H9 (cell line): Measurements from ENCODE around the gene DNHD1. TPM values are rescaled to one million over a fixed set of nuclear protein-coding genes. Genes with fewer than 3 reads are reported as not detected.

Source experiments
- DNase-seq: peaks from one replicate; pipeline ENCODE4 v3.0.0-alpha.2; 2017
- H2AFZ ChIP-seq: one replicate; pipeline ENCODE4 v1.6.1; 2013; ENCODE audit warnings: mild to moderate bottlenecking, low read length, control low read depth, moderate library complexity
- H2AK5ac ChIP-seq: 2 replicates; pipeline ENCODE4 v1.6.1; 2013; ENCODE audit warnings: low read length, control low read depth, mixed read lengths; ENCODE audit not compliant: insufficient read length
- H2BK120ac ChIP-seq: one replicate; pipeline ENCODE4 v1.6.1; 2013; ENCODE audit warnings: low read depth, mild to moderate bottlenecking, low read length, control low read depth, inconsistent platforms; ENCODE audit not compliant: poor library complexity, severe bottlenecking
- H2BK12ac ChIP-seq: 2 replicates; pipeline ENCODE4 v1.6.1; 2013; ENCODE audit warnings: low read length, control low read depth, mixed read lengths, low read depth; ENCODE audit not compliant: insufficient read length
- H2BK15ac ChIP-seq: 2 replicates; pipeline ENCODE4 v1.6.1; 2013; ENCODE audit warnings: low read depth, low read length, control low read depth
- H2BK20ac ChIP-seq: one replicate; pipeline ENCODE4 v1.6.1; 2013; ENCODE audit warnings: low read depth, mild to moderate bottlenecking, low read length, control low read depth, inconsistent platforms; ENCODE audit not compliant: poor library complexity, severe bottlenecking
- H2BK5ac ChIP-seq: 2 replicates; pipeline ENCODE4 v1.6.1; 2013; ENCODE audit warnings: low read length, control low read depth, mixed read lengths; ENCODE audit not compliant: insufficient read length
- H3K14ac ChIP-seq: 2 replicates; pipeline ENCODE4 v1.6.1; 2013; ENCODE audit warnings: low read length, control low read depth; ENCODE audit not compliant: insufficient read depth
- H3K18ac ChIP-seq: 2 replicates; pipeline ENCODE4 v1.6.1; 2013; ENCODE audit warnings: low read depth, mild to moderate bottlenecking, mixed read lengths, low read length, control low read depth; ENCODE audit not compliant: insufficient read length
- H3K23ac ChIP-seq: 2 replicates; pipeline ENCODE4 v1.6.1; 2013; ENCODE audit warnings: low read length, control low read depth, mixed read lengths, low read depth; ENCODE audit not compliant: insufficient read length
- H3K23me2 ChIP-seq: 2 replicates; pipeline ENCODE4 v1.6.1; 2013; ENCODE audit warnings: low read depth, mild to moderate bottlenecking, mixed read lengths, low read length, control low read depth; ENCODE audit not compliant: insufficient read length, poor library complexity, severe bottlenecking
- H3K27ac ChIP-seq: 2 replicates; pipeline ENCODE4 v1.5.1; 2013; ENCODE audit warnings: low read length, control low read depth, mixed read lengths, low read depth; ENCODE audit not compliant: insufficient read length
- H3K27me3 ChIP-seq: 2 replicates; pipeline ENCODE4 v1.6.1; 2013; ENCODE audit warnings: low read length, control low read depth, inconsistent platforms; ENCODE audit not compliant: insufficient read depth
- H3K4ac ChIP-seq: 2 replicates; pipeline ENCODE4 v1.6.1; 2013; ENCODE audit warnings: low read depth, mild to moderate bottlenecking, control low read depth, inconsistent platforms, low read length, moderate library complexity
- H3K4me1 ChIP-seq: 2 replicates; pipeline ENCODE4 v1.6.1; 2013; ENCODE audit warnings: low read length, control low read depth, inconsistent platforms; ENCODE audit not compliant: insufficient read depth
- H3K4me2 ChIP-seq: 2 replicates; pipeline ENCODE4 v1.6.1; 2013; ENCODE audit warnings: low read length, control low read depth, mixed read lengths; ENCODE audit not compliant: insufficient read length, insufficient read depth
- H3K56ac ChIP-seq: 2 replicates; pipeline ENCODE4 v1.6.1; 2013; ENCODE audit warnings: low read depth, mild to moderate bottlenecking, mixed read lengths, low read length, control low read depth; ENCODE audit not compliant: insufficient read length
- H3K79me1 ChIP-seq: 2 replicates; pipeline ENCODE4 v1.6.1; 2013; ENCODE audit warnings: low read depth, mild to moderate bottlenecking, moderate library complexity, low read length, control low read depth, inconsistent platforms; ENCODE audit not compliant: insufficient read depth, poor library complexity, severe bottlenecking
- H3K79me2 ChIP-seq: 2 replicates; pipeline ENCODE4 v1.6.1; 2013; ENCODE audit warnings: low read length, control low read depth, inconsistent platforms; ENCODE audit not compliant: insufficient read depth
- H3K9ac ChIP-seq: 2 replicates; pipeline ENCODE4 v1.6.1; 2013; ENCODE audit warnings: low read length, control low read depth, mixed read lengths; ENCODE audit not compliant: insufficient read length; ENCODE audit errors: extremely low read depth
- H3K9me3 ChIP-seq: one replicate; pipeline ENCODE4 v1.6.1; 2013; ENCODE audit warnings: low read depth, low read length, inconsistent platforms; ENCODE audit not compliant: control insufficient read depth
- H3T11ph ChIP-seq: one replicate; pipeline ENCODE4 v1.6.1; 2013; ENCODE audit warnings: mild to moderate bottlenecking, low read length, control low read depth, inconsistent platforms
- H4K20me1 ChIP-seq: one replicate; pipeline ENCODE4 v1.6.1; 2013; ENCODE audit not compliant: control insufficient read depth, insufficient read length, insufficient read depth
- H4K5ac ChIP-seq: 2 replicates; pipeline ENCODE4 v1.6.1; 2013; ENCODE audit warnings: low read depth, mild to moderate bottlenecking, mixed read lengths, low read length, control low read depth; ENCODE audit not compliant: insufficient read length
- H4K8ac ChIP-seq: replicated peaks from 2 replicates; pipeline ENCODE4 v1.6.1; 2013; ENCODE audit warnings: low read length, control low read depth, mixed read lengths, low read depth; ENCODE audit not compliant: insufficient read length
- H4K91ac ChIP-seq: 2 replicates; pipeline ENCODE4 v1.6.1; 2013; ENCODE audit warnings: low read depth, mild to moderate bottlenecking, moderate library complexity, mixed read lengths, low read length, control low read depth; ENCODE audit not compliant: insufficient read length
- H3K27ac Mint-ChIP-seq, 3 experiments: 2 replicates in 2 of 3; 3 replicates in 1 of 3; pipeline ENCODE4 v1.8.0; 2020 to 2021; ENCODE audit warnings: mixed read lengths in 3 of 3, mild to moderate bottlenecking in 1 of 3, moderate library complexity in 1 of 3
- H3K27me3 Mint-ChIP-seq: 2 replicates; pipeline ENCODE4 v1.8.0; 2021; ENCODE audit warnings: low read depth, mild to moderate bottlenecking, moderate library complexity, mixed read lengths
- H3K36me3 Mint-ChIP-seq, 3 experiments: 2 replicates in 2 of 3; 3 replicates in 1 of 3; pipeline ENCODE4 v1.8.0; 2020 to 2021; ENCODE audit warnings: low read depth in 3 of 3, mixed read lengths in 3 of 3; ENCODE audit not compliant: insufficient read depth in 1 of 3
- H3K4me1 Mint-ChIP-seq, 2 experiments: 2 replicates each; pipeline ENCODE4 v1.8.0; 2020; ENCODE audit warnings: mixed read lengths in 2 of 2
- H3K4me3 Mint-ChIP-seq, 2 experiments: 2 replicates in 1 of 2; 3 replicates in 1 of 2; pipeline ENCODE4 v1.8.0; 2020 to 2021; ENCODE audit warnings: mild to moderate bottlenecking in 2 of 2, mixed read lengths in 2 of 2, moderate library complexity in 1 of 2
- H3K9me3 Mint-ChIP-seq, 2 experiments: 2 replicates in 1 of 2; 3 replicates in 1 of 2; pipeline ENCODE4 v1.8.0; 2020; ENCODE audit warnings: mild to moderate bottlenecking in 2 of 2, mixed read lengths in 2 of 2, moderate library complexity in 1 of 2
- CTCF ChIP-seq: fragments of 200-600 bp; sonication (generic); conservative IDR thresholded peaks from 3 replicates; pipeline ENCODE4 v1.8.0; 2021; ENCODE audit warnings: antibody characterized with exemption, mild to moderate bottlenecking
- WGBS: extraction: QIAGEN DNeasy Blood & Tissue Kit; methylation state at CpG from one replicate; pipeline ENCODE4 v1.1.7; 2013; ENCODE audit warnings: missing lambda C conversion rate, low lambda C conversion rate, mixed read lengths; ENCODE audit not compliant: insufficient read length; ENCODE audit errors: extremely low coverage; 5-methylcytosine and 5-hydroxymethylcytosine counted together
- total RNA-seq: library from RNA; stranded (reverse); gene quantifications from 2 replicates; pipeline ENCODE4 v1.2.1, GENCODE V29; 2021

DNHD1 gene
- total RNA-seq, 1 experiment from 2014 or later, result 3.5 TPM

DNA sequence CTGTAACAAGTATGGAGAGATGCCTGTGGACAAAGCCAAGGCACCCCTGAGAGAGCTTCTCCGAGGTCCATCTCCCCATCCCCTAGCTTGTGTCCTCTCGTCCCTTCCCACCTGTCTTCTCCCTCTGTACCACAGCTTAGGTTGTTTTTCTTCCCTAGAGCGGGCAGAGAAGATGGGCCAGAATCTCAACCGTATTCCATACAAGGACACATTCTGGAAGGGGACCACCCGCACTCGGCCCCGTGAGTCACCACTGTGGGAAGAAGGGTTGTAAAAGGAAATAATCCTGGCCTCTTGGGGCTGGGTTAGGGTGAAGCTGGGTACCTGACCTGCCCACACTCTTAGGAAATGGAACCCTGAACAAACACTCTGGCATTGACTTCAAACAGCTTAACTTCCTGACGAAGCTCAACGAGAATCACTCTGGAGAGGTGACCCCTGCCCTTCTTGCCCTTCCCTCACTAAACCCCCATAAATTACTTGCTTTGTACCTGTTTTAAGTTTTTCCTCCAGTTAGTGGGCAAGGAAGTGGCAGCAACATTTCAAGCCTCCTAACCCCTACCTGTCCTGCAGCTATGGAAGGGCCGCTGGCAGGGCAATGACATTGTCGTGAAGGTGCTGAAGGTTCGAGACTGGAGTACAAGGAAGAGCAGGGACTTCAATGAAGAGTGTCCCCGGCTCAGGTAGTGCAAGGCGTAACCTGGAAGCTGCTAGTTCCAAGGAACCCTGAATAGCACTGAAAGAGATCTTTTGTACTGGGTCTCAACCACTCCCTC lies 111.8 kb downstream of the DNHD1 start:
- no peak overlapping the region for H3K56ac ChIP-seq
- H3K18ac ChIP-seq, result no peak overlapping the region
- no peak overlapping the region for H3K14ac ChIP-seq
- no peaks in the 10 kb centered on the region for H3K79me1 ChIP-seq
- H3K9me3 Mint-ChIP-seq, result no peaks in the 10 kb centered on the region
- no peak for TF ChIP-seq CTCF
- no peak overlapping the region for H2AFZ ChIP-seq
- H3T11ph ChIP-seq, result no peak overlapping the region
- no peaks in the 10 kb centered on the region for H3K9me3 ChIP-seq
- H2BK15ac ChIP-seq, result no peak overlapping the region
- H3K27me3 ChIP-seq, result no peaks in the 10 kb centered on the region
- peak overlapping the region in 2 of 3 experiments; percentile 22 to 65; a peak in 2 of 7 replicates for H3K27ac Mint-ChIP-seq
- no peak overlapping the region for H4K8ac ChIP-seq
- H3K4me2 ChIP-seq, result no peak overlapping the region
- WGBS, result no CpG with 5 or more reads among the region's 14 CpGs
- H2BK5ac ChIP-seq, result no peak overlapping the region
- H2BK20ac ChIP-seq, result no peak overlapping the region
- H3K4me1 ChIP-seq, result no peaks in the 10 kb centered on the region; the same call in 1 of the 2 replicates
- H3K27me3 Mint-ChIP-seq, result no peaks in the 10 kb centered on the region; the same call in 1 of the 2 replicates
- H3K4ac ChIP-seq, result no peak overlapping the region
- peaks cover 24% of the 10 kb centered on the region in 2 experiments for H3K4me1 Mint-ChIP-seq
- no peak overlapping the region for H2AK5ac ChIP-seq
- peaks cover 32 to 51% (median 46%) of the 10 kb centered on the region in 3 experiments; a peak in 6 of 7 replicates for H3K36me3 Mint-ChIP-seq
- H3K9ac ChIP-seq, result no peak overlapping the region
- peak overlapping the region in 1 of 2 experiments; percentile 31; a peak in 2 of 5 replicates for H3K4me3 Mint-ChIP-seq
- H3K79me2 ChIP-seq, result no peaks in the 10 kb centered on the region
- H2BK12ac ChIP-seq, result no peak overlapping the region
- H4K20me1 ChIP-seq, result no peaks in the 10 kb centered on the region
- H2BK120ac ChIP-seq, result no peak overlapping the region
- H3K23me2 ChIP-seq, result peaks cover 19% of the 10 kb centered on the region
- no peak overlapping the region for H3K23ac ChIP-seq
- no peak overlapping the region for H3K27ac ChIP-seq
- no peak overlapping the region for H4K5ac ChIP-seq
- peak; percentile 20 for DNase-seq
- no peak overlapping the region for H4K91ac ChIP-seq
